Esophagus muscularis mucosa (tissue), 3 donors: ENCODE measurements around the gene CTIF.

ENCODE experiments used
- POLR2A ChIP-seq: fragments of 450-650 bp; IDR thresholded peaks from one replicate; pipeline ENCODE4 v1.6.1; 2017; ENCODE audit warnings: antibody characterized with exemption, moderate library complexity, mild to moderate bottlenecking, low read depth
- POLR2AphosphoS5 ChIP-seq, 2 donors: sonication (generic); formaldehyde crosslinking; IDR thresholded peaks; one replicate each; pipeline ENCODE4 v1.6.1; 2017; ENCODE audit warnings: antibody characterized with exemption in 2 of 2
- TF ChIP-seq, protein P1 (sequence below), 3 experiments: fragments of 200-600 bp in 2 of 3; fragments of 450-650 bp in 1 of 3; sonication (generic) in 2 of 3; IDR thresholded peaks; one replicate each; pipeline ENCODE4 v1.5.1; 2017 to 2019; ENCODE audit warnings: antibody characterized with exemption in 3 of 3, mild to moderate bottlenecking in 2 of 3, moderate library complexity in 1 of 3

DNA sequence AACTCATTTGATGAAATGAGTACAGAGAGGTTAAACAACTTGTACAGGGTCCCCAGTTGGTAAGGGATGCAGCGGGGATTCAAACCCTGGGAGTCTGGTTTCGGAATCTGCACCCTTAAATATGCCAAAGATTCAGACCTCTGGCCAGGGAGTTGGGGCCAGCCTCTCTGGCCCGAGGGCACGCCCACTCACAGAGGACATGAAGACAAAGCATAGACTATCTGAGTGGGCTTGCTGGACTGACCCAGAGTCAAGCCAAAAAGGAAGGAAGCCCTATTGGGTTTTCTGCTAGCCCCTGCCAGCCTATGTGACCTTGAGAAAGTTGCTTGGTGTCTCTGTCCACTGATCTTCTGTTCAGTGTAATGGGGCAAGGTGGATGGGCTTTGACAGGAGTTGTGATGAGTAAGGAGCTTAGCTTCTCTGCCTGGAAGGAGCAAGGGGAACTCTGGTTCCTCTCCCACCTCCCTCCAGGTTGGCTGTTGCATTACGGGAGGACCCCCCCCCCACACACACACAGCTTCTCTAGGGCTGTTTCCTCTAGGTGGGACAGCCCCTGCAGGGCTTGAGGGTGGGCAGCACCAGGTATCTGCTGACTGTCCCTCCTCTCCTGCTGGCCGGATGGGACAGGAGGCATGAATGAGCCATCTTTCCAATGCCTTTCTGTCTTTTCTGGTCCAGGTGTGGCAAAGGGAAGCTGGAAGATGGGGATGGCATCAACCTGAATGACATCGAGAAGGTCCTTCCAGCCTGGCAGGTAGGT is 131.3 kb downstream of the CTIF start:
- TF ChIP-seq, protein P1, sequence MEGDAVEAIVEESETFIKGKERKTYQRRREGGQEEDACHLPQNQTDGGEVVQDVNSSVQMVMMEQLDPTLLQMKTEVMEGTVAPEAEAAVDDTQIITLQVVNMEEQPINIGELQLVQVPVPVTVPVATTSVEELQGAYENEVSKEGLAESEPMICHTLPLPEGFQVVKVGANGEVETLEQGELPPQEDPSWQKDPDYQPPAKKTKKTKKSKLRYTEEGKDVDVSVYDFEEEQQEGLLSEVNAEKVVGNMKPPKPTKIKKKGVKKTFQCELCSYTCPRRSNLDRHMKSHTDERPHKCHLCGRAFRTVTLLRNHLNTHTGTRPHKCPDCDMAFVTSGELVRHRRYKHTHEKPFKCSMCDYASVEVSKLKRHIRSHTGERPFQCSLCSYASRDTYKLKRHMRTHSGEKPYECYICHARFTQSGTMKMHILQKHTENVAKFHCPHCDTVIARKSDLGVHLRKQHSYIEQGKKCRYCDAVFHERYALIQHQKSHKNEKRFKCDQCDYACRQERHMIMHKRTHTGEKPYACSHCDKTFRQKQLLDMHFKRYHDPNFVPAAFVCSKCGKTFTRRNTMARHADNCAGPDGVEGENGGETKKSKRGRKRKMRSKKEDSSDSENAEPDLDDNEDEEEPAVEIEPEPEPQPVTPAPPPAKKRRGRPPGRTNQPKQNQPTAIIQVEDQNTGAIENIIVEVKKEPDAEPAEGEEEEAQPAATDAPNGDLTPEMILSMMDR (IDR thresholded peaks at IDR 0.05), result no peak
- TF ChIP-seq POLR2AphosphoS5 (IDR thresholded peaks at IDR 0.05) (no peak), POLR2A (no peak)
